ENCODE data around the gene SLC16A6. TPM values are rescaled to one million over a fixed set of nuclear protein-coding genes. Genes with fewer than 3 reads are reported as not detected.
"Not testable (repeated sequence)": the region's sequence is repeated elsewhere in the genome, so short reads cannot be mapped to it uniquely, and the experiment has no call there.

SLC16A6 gene
- total RNA-seq, 4 donors from 2014 or later: 2.7 to 10.0 (median 5.1) TPM

DNA sequence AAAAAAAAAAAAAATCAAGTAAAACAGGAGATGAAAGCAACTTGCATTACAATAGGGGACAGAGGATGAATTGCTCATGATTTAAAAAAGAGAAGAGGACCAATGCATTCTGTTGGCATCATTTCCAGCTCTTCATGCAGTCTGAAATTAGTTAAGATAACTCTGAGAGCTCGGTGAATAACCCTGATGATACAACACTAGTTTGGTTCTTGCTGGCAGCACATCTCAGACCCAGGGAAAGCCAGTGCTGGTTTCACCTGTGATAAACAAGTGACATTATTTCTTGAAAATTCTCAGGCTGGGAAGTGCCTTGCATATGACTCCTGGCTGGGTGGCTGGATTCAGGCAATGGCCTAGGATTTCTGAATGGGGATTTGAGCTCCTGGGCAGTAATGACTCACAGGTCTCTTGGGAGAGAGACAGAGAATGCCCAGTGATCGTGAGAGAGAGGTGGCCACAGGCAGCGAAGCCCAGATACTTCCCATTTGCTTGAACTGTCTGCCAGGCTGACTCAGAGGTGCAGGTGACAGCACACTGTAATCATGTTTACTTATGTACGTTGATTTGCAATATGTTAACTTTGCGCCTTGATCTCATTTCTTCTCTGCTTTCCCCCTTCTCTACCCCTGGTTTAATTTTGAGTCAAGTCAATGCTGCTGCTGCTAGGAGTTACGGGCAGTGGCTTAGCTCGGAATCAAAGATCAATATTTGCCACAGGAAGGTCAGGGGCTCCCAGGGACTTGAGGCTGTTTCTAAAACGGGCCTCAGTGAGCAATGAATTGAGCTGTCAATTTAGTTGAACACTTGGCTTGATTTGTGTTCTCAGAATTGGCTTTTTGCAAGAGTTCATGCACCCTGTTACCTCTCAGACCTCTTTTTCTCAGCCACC lies 27.4 kb upstream of the SLC16A6 start:
- TF ChIP-seq POLR2A (IDR thresholded peaks at IDR 0.05) (no peak), EP300 (IDR thresholded peaks at IDR 0.05) (no peak), POLR2AphosphoS5 (IDR thresholded peaks at IDR 0.05) (no peak)
- TF ChIP-seq, protein P1, sequence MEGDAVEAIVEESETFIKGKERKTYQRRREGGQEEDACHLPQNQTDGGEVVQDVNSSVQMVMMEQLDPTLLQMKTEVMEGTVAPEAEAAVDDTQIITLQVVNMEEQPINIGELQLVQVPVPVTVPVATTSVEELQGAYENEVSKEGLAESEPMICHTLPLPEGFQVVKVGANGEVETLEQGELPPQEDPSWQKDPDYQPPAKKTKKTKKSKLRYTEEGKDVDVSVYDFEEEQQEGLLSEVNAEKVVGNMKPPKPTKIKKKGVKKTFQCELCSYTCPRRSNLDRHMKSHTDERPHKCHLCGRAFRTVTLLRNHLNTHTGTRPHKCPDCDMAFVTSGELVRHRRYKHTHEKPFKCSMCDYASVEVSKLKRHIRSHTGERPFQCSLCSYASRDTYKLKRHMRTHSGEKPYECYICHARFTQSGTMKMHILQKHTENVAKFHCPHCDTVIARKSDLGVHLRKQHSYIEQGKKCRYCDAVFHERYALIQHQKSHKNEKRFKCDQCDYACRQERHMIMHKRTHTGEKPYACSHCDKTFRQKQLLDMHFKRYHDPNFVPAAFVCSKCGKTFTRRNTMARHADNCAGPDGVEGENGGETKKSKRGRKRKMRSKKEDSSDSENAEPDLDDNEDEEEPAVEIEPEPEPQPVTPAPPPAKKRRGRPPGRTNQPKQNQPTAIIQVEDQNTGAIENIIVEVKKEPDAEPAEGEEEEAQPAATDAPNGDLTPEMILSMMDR (IDR thresholded peaks at IDR 0.05): no peak
- no peaks in the 10 kb centered on the region for H3K36me3 ChIP-seq
- peaks cover 12% of the 10 kb centered on the region for H3K4me1 ChIP-seq
- H3K27ac ChIP-seq: no peak overlapping the region
- WGBS: 68% methylated on average over 8 of the region's 8 CpGs
- no peaks in the 10 kb centered on the region for H3K9me3 ChIP-seq
- no peaks in the 10 kb centered on the region for H3K27me3 ChIP-seq
- H3K4me3 ChIP-seq: no peak overlapping the region
- no peak for DNase-seq (ENCODE audit: low spot score in 2 of 2)

DNA sequence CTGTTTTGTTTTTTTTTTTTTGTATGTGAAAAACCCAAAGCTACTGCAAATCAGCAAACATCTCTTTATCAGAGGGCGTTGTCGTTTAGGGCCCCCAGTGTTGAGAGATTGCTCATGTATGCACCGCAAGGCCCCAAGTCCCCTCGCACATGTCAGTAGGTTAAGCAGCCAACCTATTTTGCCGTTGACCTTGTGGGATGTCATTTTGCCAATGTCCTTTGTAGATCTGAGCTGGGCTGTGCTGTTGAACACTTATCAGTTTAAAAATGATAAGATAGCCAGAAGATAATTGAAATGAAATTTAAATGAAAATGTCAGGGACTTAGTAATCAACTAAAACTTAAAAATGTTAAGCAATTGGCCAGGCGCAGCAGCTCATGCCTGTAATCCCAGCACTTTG lies 26.5 kb upstream of the SLC16A6 start:
- peaks cover 16% of the 10 kb centered on the region for H3K4me1 ChIP-seq
- TF ChIP-seq POLR2A (IDR thresholded peaks at IDR 0.05) (no peak), POLR2AphosphoS5 (IDR thresholded peaks at IDR 0.05) (no peak), EP300 (IDR thresholded peaks at IDR 0.05) (no peak)
- TF ChIP-seq, protein P1 (IDR thresholded peaks at IDR 0.05): no peak
- no peaks in the 10 kb centered on the region for H3K9me3 ChIP-seq
- no peak overlapping the region for H3K4me3 ChIP-seq
- 95% methylated on average over 6 of the region's 6 CpGs for WGBS
- no peaks in the 10 kb centered on the region for H3K27me3 ChIP-seq
- DNase-seq (ENCODE audit: low spot score in 2 of 2): no peak
- H3K36me3 ChIP-seq: no peaks in the 10 kb centered on the region
- no peak overlapping the region for H3K27ac ChIP-seq

DNA sequence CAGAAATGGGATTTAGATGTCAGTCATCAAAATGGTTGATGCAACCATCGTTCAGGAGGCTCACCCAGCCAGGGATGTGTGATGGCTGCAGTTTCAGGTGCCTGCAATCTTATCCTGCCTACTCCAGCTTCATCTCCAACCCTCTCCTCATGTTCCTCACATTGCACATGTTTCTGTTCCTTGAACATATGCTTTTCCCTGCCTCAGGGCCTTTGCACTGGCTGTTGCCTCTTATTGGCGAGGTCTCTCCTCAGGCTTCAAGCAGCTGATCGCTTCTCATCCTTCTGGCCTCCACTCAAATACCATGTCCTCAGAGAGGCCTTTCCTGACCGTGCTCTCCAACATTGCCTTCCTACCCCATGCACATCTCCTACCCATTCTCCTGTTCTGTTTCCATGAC lies 25.0 kb upstream of the SLC16A6 start:
- peaks cover 16% of the 10 kb centered on the region for H3K4me1 ChIP-seq
- TF ChIP-seq POLR2AphosphoS5 (IDR thresholded peaks at IDR 0.05): no peak
- no peak for TF ChIP-seq POLR2A (IDR thresholded peaks at IDR 0.05)
- TF ChIP-seq EP300 (IDR thresholded peaks at IDR 0.05): no peak
- TF ChIP-seq, protein P1 (IDR thresholded peaks at IDR 0.05): no peak
- H3K27me3 ChIP-seq: no peaks in the 10 kb centered on the region
- no peak overlapping the region for H3K4me3 ChIP-seq
- 92% methylated on average over 4 of the region's 4 CpGs for WGBS
- no peak overlapping the region for H3K27ac ChIP-seq
- no peaks in the 10 kb centered on the region for H3K36me3 ChIP-seq
- no peaks in the 10 kb centered on the region for H3K9me3 ChIP-seq
- no peak for DNase-seq (ENCODE audit: low spot score in 2 of 2)

- 64% methylated on average over 8 of the region's 8 CpGs for WGBS
- Histone ChIP-seq H3K36me3 (no peaks in the 10 kb centered on the region), H3K27ac (no peak overlapping the region), H3K9me3 (no peaks in the 10 kb centered on the region), H3K27me3 (no peaks in the 10 kb centered on the region), H3K4me1 (peaks cover 16% of the 10 kb centered on the region), H3K4me3 (no peak overlapping the region)
- no peak for DNase-seq (ENCODE audit: low spot score in 2 of 2)
- no peak for TF ChIP-seq POLR2A (IDR thresholded peaks at IDR 0.05)
- TF ChIP-seq POLR2AphosphoS5 (IDR thresholded peaks at IDR 0.05): no peak
- TF ChIP-seq, protein P1 (IDR thresholded peaks at IDR 0.05): no peak
- TF ChIP-seq EP300 (IDR thresholded peaks at IDR 0.05): no peak
Observed at GRCh38 chr17:68314916-68315535, 24.1 kb upstream of the SLC16A6 start.

DNA sequence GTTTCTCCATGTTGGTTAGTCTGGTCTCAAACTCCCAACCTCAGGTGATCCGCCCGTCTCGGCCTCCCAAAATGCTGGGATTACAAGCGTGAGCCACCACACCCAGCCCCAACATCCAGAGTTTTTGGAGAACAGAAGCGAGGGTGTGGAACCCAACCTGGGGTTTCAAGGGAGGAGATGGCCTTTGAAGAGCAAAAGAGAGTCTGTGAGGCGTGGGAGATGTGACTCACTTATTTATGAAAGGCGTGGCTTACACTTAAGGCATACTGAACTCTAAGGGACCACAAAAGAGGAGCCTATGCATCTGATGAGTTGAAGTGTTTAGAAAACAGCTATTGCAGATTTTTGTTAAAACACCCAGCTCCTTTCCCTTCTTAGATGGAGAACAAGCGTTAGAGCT lies 19.2 kb upstream of the SLC16A6 start:
- Histone ChIP-seq H3K4me1 (peaks cover 11% of the 10 kb centered on the region), H3K36me3 (no peaks in the 10 kb centered on the region), H3K27ac (no peak overlapping the region), H3K4me3 (no peak overlapping the region), H3K27me3 (no peaks in the 10 kb centered on the region), H3K9me3 (no peaks in the 10 kb centered on the region)
- TF ChIP-seq, protein P1 (IDR thresholded peaks at IDR 0.05): no peak
- TF ChIP-seq POLR2A (IDR thresholded peaks at IDR 0.05) (no peak), POLR2AphosphoS5 (IDR thresholded peaks at IDR 0.05) (no peak), EP300 (IDR thresholded peaks at IDR 0.05) (no peak)
- 86% methylated on average over 8 of the region's 8 CpGs for WGBS
- no peak for DNase-seq (ENCODE audit: low spot score in 2 of 2)

- not testable (repeated sequence) for H3K27ac ChIP-seq; H3K4me1 ChIP-seq; H3K4me3 ChIP-seq; H3K27me3 ChIP-seq; H3K9me3 ChIP-seq; H3K36me3 ChIP-seq; DNase-seq (ENCODE audit: low spot score in 2 of 2)
- WGBS: 97% methylated on average over 11 of the region's 28 CpGs
Observed at GRCh38 chr17:68309066-68309670, 18.2 kb upstream of the SLC16A6 start.

DNA sequence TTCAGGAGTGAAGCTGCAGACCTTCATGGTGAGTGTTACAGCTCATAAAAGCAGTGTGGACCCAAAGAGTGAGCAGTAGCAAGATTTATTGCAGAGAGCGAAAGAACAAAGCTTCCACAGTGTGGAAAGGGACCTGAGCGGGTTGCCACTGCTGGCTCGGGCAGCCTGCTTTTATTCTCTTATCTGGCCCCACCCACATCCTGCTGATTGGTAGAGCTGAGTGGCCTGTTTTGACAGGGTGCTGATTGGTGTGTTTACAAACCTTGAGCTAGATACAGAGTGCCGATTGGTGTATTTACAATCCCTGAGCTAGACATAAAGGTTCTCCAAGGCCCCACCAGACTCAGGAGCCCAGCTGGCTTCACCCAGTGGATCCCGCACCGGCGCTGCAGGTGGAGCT lies 17.6 kb upstream of the SLC16A6 start:
- H3K4me3 ChIP-seq; H3K9me3 ChIP-seq; H3K27ac ChIP-seq; DNase-seq (ENCODE audit: low spot score in 2 of 2); H3K27me3 ChIP-seq; H3K4me1 ChIP-seq; H3K36me3 ChIP-seq: not testable (repeated sequence)
- 95% methylated on average over 4 of the region's 7 CpGs for WGBS

Measured in suprapubic skin (tissue), 4 donors.